ENCODE measurements around the gene SP6.

DNA sequence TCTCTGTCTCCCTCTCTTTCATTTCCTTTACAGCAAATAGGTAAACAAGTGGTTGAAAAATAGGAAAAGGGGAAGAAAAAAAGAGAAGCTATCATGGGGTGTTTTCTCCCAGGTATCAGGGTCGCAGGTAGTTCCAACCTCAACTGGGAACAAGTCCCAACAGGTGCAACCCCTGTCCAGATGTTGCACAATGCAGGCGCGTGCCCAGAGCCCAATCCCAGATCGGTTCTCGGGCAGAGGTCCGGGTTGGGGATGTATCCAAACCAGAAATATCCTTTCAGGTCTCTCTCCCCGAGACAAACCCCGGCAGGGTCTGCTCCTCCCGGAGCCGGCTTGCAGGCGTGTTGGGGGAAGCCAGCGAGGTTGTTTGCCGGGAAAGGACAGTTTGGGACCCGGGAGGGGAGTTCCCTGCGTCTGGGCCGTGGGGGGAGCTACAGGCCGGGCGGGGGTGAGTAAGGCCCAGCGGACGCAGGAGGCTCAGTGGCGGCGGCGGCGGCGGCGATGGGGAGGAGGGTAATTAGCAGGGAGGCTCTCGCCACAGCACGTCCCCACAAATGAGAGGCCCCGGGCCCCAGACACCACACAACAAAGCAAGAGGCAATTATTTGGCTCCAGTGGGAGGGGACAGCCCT lies 21.2 kb upstream of the SP6 start:
- TF ChIP-seq, protein P1, sequence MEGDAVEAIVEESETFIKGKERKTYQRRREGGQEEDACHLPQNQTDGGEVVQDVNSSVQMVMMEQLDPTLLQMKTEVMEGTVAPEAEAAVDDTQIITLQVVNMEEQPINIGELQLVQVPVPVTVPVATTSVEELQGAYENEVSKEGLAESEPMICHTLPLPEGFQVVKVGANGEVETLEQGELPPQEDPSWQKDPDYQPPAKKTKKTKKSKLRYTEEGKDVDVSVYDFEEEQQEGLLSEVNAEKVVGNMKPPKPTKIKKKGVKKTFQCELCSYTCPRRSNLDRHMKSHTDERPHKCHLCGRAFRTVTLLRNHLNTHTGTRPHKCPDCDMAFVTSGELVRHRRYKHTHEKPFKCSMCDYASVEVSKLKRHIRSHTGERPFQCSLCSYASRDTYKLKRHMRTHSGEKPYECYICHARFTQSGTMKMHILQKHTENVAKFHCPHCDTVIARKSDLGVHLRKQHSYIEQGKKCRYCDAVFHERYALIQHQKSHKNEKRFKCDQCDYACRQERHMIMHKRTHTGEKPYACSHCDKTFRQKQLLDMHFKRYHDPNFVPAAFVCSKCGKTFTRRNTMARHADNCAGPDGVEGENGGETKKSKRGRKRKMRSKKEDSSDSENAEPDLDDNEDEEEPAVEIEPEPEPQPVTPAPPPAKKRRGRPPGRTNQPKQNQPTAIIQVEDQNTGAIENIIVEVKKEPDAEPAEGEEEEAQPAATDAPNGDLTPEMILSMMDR (IDR thresholded peaks at IDR 0.05; ENCODE audit: poor library complexity): no peak
- TF ChIP-seq EZH2 (IDR thresholded peaks at IDR 0.05; ENCODE audit: borderline replicate concordance): no peak
- no peak for TF ChIP-seq EZH2phosphoT487 (IDR thresholded peaks at IDR 0.05; ENCODE audit: low read depth, severe bottlenecking, unreplicated experiment)

Data from hepatocyte (in vitro differentiated cells).